Heart left ventricle (tissue), 16 donors: ENCODE results near the gene FABP7. TPM values are rescaled to one million over a fixed set of nuclear protein-coding genes. Genes with fewer than 3 reads are reported as not detected.
A peak's percentile ranks its signal among the peaks of the same experiment; 100 is the strongest.

Experiments
- ATAC-seq, 4 donors: fragments of 200-7000 bp; cut with Tn5 transposase; one replicate each; pipeline ENCODE4 v1.9.1; 2020 to 2022; ENCODE audit warnings: moderate library complexity in 4 of 4, mild to moderate bottlenecking in 3 of 4, moderate number of reproducible peaks in 1 of 4
- DNase-seq, 5 donors: peaks; one replicate each; pipeline ENCODE4 v3.0.0-alpha.2; 2020
- H3K27ac ChIP-seq, 12 donors: fragments of 200-600 bp; sonication (generic) in 4 of 12; one replicate each; pipeline versions ENCODE4 v1.5.0 to v1.8.0; 2016 to 2022; ENCODE audit warnings: mild to moderate bottlenecking in 2 of 12
- H3K27me3 ChIP-seq, 9 donors: fragments of 200-600 bp; sonication (generic) in 2 of 9; one replicate each; pipeline versions ENCODE4 v1.5.1 to v1.8.0; 2016 to 2022; ENCODE audit warnings: mild to moderate bottlenecking in 3 of 9
- H3K36me3 ChIP-seq, 9 donors: fragments of 200-600 bp; sonication (generic) in 2 of 9; one replicate each; pipeline versions ENCODE4 v1.5.0 to v1.8.0; 2018 to 2022; ENCODE audit warnings: mild to moderate bottlenecking in 2 of 9
- H3K4me1 ChIP-seq, 12 donors: fragments of 200-600 bp; sonication (generic) in 4 of 12; one replicate each; pipeline versions ENCODE4 v1.5.0 to v1.8.0; 2016 to 2022; ENCODE audit warnings: mild to moderate bottlenecking in 3 of 12
- H3K4me3 ChIP-seq, 12 donors: fragments of 200-600 bp; sonication (generic) in 4 of 12; one replicate each; pipeline versions ENCODE4 v1.5.0 to v1.8.0; 2017 to 2022; ENCODE audit warnings: mild to moderate bottlenecking in 9 of 12, moderate library complexity in 4 of 12
- H3K9me3 ChIP-seq, 12 donors: fragments of 200-600 bp; sonication (generic) in 4 of 12; one replicate each; pipeline versions ENCODE4 v1.5.0 to v1.8.0; 2016 to 2022; ENCODE audit warnings: mild to moderate bottlenecking in 1 of 12
- POLR2A ChIP-seq, 2 donors: fragments of 450-650 bp; IDR thresholded peaks; one replicate each; pipeline ENCODE4 v1.6.1; 2017; ENCODE audit warnings: antibody characterized with exemption in 2 of 2, mild to moderate bottlenecking in 2 of 2, moderate library complexity in 2 of 2
- WGBS, 4 donors: extraction: QIAGEN DNeasy Blood & Tissue Kit in 2 of 4; methylation state at CpG; one replicate each; pipeline versions ENCODE4 v1.1.5 to v1.1.7; 2013 to 2018; 5-methylcytosine and 5-hydroxymethylcytosine counted together
- intact Hi-C, 10 donors: fragments of 100-400 bp; cut with DNase I; formaldehyde crosslinking; loops; one replicate each; pipeline versions ENCODE4 v1.11.1 to v1.14.2; 2022
- polyA plus RNA-seq, 2 donors: library from polyadenylated mRNA; stranded (reverse); fragments of 200-250 nt; gene quantifications; one replicate each; pipeline ENCODE4 v1.2.3, GENCODE V29; 2013
- total RNA-seq, 9 donors: library from RNA; depleted of rRNA in 2 of 9; stranded (reverse); fragments of >200 nt in 2 of 9; fragmentation: NEBNext Ultra II Directional in 3 of 9; extraction: Animal tissue kit (Norgen Biotek cat#: 25700) in 3 of 9; gene quantifications; one replicate each; pipeline versions ENCODE4 v1.1.0 to v1.2.4, GENCODE V29; 2016 to 2023
- TF ChIP-seq, protein P1 (sequence below), 12 donors: fragments of 200-600 bp; sonication (generic) in 4 of 12; IDR thresholded peaks; one replicate each; pipeline versions ENCODE4 v1.5.0 to v1.8.0; 2018 to 2022; ENCODE audit warnings: antibody characterized with exemption in 12 of 12, mild to moderate bottlenecking in 5 of 12
- donor health status: ischemic (EF 13 %, LVEDD 7.1; RV severe dilation, severe dysfunction).
- donor health status: healthy with polysubstance abuse.
- donor health status: DM: no; HTN: yes; CAD: no.
- donor health status: DM: no; HTN: no; CAD: no.
- donor health status: ischemic (EF 25% LVEDD 6.9; RV normal size, moderate dysfunction).
- donor health status: ischemic (EF 25% LVEDD 5.7; RV mildly dilated, moderate dysfunction).
- donor health status: healthy.
- donor health status: DM: yes; HTN: yes; CAD: no.
- donor health status: ischemic (EF 35%, LVEDD 5.7; RV mildly dilated, moderate dysfunction).
- donor health status: nonischemic (EF 11% LVEDD 7.7; RV severe dilation, severe dysfunction).
- donor health status: DM: yes; HTN: yes; CAD: no.
- donor health status: PGD.
- donor health status: ischemic (EF 29% LVEDD 5.4; RV normal size, mild dysfunction).
- donor health status: nonischemic (EF 23%, LVEDD 6.1; RV moderate dilation, normal function).

The FABP7 gene
- total and polyA plus RNA-seq, 11 donors, result 0.17 to 0.61 TPM; not detected in 9

GRCh38 chr6:122753000-122753687, 26.4 kb upstream of the FABP7 start:
- no peaks in the 10 kb centered on the region for H3K27me3 ChIP-seq
- H3K9me3 ChIP-seq, result no peaks in the 10 kb centered on the region
- ATAC-seq (no peak), DNase-seq (no peak)
- TF ChIP-seq, protein P1, sequence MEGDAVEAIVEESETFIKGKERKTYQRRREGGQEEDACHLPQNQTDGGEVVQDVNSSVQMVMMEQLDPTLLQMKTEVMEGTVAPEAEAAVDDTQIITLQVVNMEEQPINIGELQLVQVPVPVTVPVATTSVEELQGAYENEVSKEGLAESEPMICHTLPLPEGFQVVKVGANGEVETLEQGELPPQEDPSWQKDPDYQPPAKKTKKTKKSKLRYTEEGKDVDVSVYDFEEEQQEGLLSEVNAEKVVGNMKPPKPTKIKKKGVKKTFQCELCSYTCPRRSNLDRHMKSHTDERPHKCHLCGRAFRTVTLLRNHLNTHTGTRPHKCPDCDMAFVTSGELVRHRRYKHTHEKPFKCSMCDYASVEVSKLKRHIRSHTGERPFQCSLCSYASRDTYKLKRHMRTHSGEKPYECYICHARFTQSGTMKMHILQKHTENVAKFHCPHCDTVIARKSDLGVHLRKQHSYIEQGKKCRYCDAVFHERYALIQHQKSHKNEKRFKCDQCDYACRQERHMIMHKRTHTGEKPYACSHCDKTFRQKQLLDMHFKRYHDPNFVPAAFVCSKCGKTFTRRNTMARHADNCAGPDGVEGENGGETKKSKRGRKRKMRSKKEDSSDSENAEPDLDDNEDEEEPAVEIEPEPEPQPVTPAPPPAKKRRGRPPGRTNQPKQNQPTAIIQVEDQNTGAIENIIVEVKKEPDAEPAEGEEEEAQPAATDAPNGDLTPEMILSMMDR (IDR thresholded peaks at IDR 0.05), result no peak
- TF ChIP-seq POLR2A (IDR thresholded peaks at IDR 0.05), result no peak
- peak overlapping the region in 5 of 12 donors; percentile 1 to 41 (median 21) for H3K4me3 ChIP-seq
- H3K36me3 ChIP-seq, result no peaks in the 10 kb centered on the region
- H3K4me1 ChIP-seq, result peaks cover 0 to 21% (median 0%) of the 10 kb centered on the region in 12 donors
- intact Hi-C loops, result no loop called here
- H3K27ac ChIP-seq, result no peak overlapping the region
- WGBS, 4 donors, result 78 to 84% (median 79%) methylated on average over 10 of the region's 10 CpGs

DNA sequence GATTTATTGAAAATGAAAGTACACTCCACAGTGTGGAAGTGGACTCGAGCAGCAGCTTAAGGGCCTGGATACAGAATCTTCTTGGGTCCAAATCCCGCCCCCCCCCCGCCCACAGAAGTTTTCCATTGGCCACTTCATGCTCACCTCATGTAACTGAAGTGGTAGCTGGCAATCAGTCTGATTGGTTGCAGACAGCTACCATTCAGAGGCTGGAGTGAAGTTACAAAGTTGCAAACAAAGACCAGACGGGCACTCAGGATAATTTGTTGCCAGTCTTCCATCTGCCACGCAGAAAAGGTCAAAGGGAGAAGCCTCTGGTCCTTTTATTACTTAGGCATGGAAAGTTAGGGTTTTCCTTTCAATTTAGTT, 25.8 kb upstream of the FABP7 start:
- TF ChIP-seq, protein P1 (IDR thresholded peaks at IDR 0.05), result no peak
- TF ChIP-seq POLR2A (IDR thresholded peaks at IDR 0.05), result no peak
- Histone ChIP-seq H3K27ac (no peak overlapping the region), H3K9me3 (no peaks in the 10 kb centered on the region), H3K4me3 (peak overlapping the region in 6 of 12 donors; percentile 1 to 41 (median 24)), H3K36me3 (no peaks in the 10 kb centered on the region), H3K27me3 (no peaks in the 10 kb centered on the region), H3K4me1 (peaks cover 0 to 21% (median 0%) of the 10 kb centered on the region in 12 donors)
- 30 to 45% (median 40%) methylated on average over 5 of the region's 5 CpGs for WGBS, 4 donors
- DNase-seq, result no peak
- intact Hi-C loops, result no loop called here
- peak in 1 of 4 donors; percentile 55 for ATAC-seq

- intact Hi-C loops, result no loop called here
- TF ChIP-seq, protein P1 (IDR thresholded peaks at IDR 0.05), result no peak
- TF ChIP-seq POLR2A (IDR thresholded peaks at IDR 0.05), result no peak
- Histone ChIP-seq H3K4me1 (peaks cover 0 to 26% (median 0%) of the 10 kb centered on the region in 12 donors), H3K4me3 (peak overlapping the region in 3 of 12 donors; percentile 28 to 41 (median 39)), H3K36me3 (no peaks in the 10 kb centered on the region), H3K9me3 (no peaks in the 10 kb centered on the region), H3K27me3 (no peaks in the 10 kb centered on the region), H3K27ac (no peak overlapping the region)
- ATAC-seq (no peak), DNase-seq (no peak)
- 72 to 82% (median 76%) methylated on average over 5 of the region's 5 CpGs for WGBS, 4 donors
Observed at GRCh38 chr6:122754191-122754731, 25.3 kb upstream of the FABP7 start.

DNA sequence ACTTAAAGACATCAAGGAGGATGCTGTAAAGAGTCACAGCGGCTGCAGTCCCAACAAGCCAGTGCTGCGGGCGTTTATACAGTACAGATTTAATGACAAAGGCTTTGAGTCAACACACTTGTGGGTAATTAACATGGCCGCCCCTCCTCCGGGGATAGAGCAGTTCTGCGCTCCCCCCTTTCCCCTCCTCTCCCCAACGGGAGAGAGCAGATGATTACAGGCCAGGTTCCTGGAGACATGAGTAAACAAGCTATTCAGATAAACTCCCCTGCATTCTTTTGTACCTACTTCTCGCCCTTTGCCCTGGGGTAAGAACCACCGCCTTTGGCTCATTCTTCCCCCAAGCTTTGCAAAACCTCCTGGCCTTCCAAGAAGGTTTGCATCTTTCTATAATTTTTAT, 23.6 kb upstream of the FABP7 start:
- intact Hi-C loops, result no loop called here
- no peak for TF ChIP-seq POLR2A (IDR thresholded peaks at IDR 0.05)
- peaks cover 0 to 4% (median 0%) of the 10 kb centered on the region in 9 donors for H3K27me3 ChIP-seq
- H3K36me3 ChIP-seq, result no peaks in the 10 kb centered on the region
- H3K4me1 ChIP-seq, result peaks cover 0 to 26% (median 0%) of the 10 kb centered on the region in 12 donors
- H3K27ac ChIP-seq, result no peak overlapping the region
- DNase-seq (no peak), ATAC-seq (no peak)
- H3K9me3 ChIP-seq, result no peaks in the 10 kb centered on the region
- H3K4me3 ChIP-seq, result no peak overlapping the region
- 70 to 79% (median 77%) methylated on average over 9 of the region's 9 CpGs for WGBS, 4 donors
